Adipocyte (in vitro differentiated cells): Measurements from ENCODE around the gene FBXL2.
"Not testable (repeated sequence)": the region's sequence is repeated elsewhere in the genome, so short reads cannot be mapped to it uniquely, and the experiment has no call there.

Source experiments
- DNase-seq: peaks from one replicate; pipeline ENCODE4 v3.0.0-alpha.2; 2015; ENCODE audit warnings: low read depth
- H3K27me3 ChIP-seq: replicated peaks from 2 replicates; pipeline ENCODE4 v1.7.0; 2013; ENCODE audit warnings: mild to moderate bottlenecking, low read length, moderate library complexity; ENCODE audit not compliant: control insufficient read depth, insufficient read depth
- H3K36me3 ChIP-seq: 2 replicates; pipeline ENCODE4 v1.7.0; 2013; ENCODE audit warnings: low read length, mild to moderate bottlenecking, moderate library complexity; ENCODE audit not compliant: control insufficient read depth, insufficient read depth, severe bottlenecking
- H3K4me1 ChIP-seq: 2 replicates; pipeline ENCODE4 v1.7.0; 2013; ENCODE audit warnings: mild to moderate bottlenecking, low read length, moderate library complexity; ENCODE audit not compliant: control insufficient read depth, insufficient read depth
- H3K4me3 ChIP-seq: 2 replicates; pipeline ENCODE4 v1.7.0; 2013; ENCODE audit warnings: mild to moderate bottlenecking, low read length, moderate library complexity
- H3K9ac ChIP-seq: 2 replicates; pipeline ENCODE4 v1.7.0; 2013; ENCODE audit warnings: mild to moderate bottlenecking, low read length, moderate library complexity
- H3K9me3 ChIP-seq: 2 replicates; pipeline ENCODE4 v1.7.0; 2013; ENCODE audit warnings: mild to moderate bottlenecking, low read length, moderate library complexity; ENCODE audit not compliant: control insufficient read depth

Gene FBXL2

DNA sequence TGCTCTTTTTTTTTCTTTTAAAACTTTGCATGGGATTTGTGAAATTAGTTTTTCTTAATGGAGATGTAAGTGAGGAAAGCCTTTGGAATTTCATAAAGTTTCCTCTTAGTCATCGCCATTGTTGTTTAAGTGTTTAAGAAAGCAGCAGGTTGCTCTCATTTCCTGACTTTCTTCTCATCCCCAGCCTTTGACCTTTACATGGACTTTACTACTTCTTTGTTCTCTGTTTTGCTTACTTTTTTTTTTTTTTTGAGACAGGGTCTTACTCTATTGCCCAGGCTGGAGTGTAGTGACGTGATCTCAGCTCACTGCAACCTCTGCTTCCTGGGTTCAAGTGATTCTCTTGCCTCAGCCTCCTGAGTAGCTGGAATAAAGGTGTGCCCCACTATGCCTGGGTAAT is 38.6 kb downstream of the FBXL2 start:
- no peak overlapping the region for H3K4me3 ChIP-seq
- no peak overlapping the region for H3K9ac ChIP-seq
- no peaks in the 10 kb centered on the region for H3K36me3 ChIP-seq
- DNase-seq = peak; percentile 49
- peaks cover 3% of the 10 kb centered on the region for H3K4me1 ChIP-seq
- peaks cover 5% of the 10 kb centered on the region for H3K9me3 ChIP-seq
- no peaks in the 10 kb centered on the region for H3K27me3 ChIP-seq

DNA sequence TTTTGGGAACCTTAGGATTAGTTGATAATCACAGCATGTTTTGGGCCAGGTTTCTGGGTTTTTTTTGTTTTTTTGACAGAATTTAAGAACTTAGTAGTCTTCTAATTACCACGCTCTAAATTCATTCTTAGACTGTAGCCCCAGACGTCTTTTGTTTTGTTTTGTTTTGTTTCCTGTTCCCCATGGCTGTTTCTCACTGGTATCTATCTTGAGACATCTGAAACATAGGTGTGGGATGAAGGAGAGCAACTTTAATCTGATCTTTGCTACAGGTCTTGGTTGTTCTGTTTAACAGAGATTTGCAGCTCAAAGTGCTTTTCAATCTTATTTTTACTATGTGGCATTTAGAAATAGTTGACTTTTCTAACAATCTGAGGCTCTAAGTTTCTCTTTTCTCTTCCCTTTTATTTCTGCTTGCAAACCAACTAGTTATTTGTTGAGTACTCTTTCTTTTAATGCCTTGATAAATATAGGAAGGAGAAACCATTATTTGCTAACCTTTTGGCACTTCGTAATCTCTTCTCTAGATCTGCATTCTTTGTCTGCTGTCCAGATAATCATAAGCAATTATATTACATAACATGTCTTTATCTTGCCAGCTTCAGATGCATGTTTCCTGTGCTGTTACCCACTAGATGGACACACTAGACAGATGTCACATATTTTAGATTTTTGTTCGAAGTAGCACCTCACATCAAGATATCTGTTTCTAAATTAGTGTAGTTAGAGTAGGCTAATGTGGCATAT is 40.9 kb downstream of the FBXL2 start:
- peak; percentile 12 for DNase-seq
- no peaks in the 10 kb centered on the region for H3K36me3 ChIP-seq
- H3K27me3 ChIP-seq = no peaks in the 10 kb centered on the region
- H3K9ac ChIP-seq = no peak overlapping the region
- H3K4me1 ChIP-seq = peaks cover 3% of the 10 kb centered on the region
- no peak overlapping the region for H3K4me3 ChIP-seq
- H3K9me3 ChIP-seq = no peaks in the 10 kb centered on the region

DNA sequence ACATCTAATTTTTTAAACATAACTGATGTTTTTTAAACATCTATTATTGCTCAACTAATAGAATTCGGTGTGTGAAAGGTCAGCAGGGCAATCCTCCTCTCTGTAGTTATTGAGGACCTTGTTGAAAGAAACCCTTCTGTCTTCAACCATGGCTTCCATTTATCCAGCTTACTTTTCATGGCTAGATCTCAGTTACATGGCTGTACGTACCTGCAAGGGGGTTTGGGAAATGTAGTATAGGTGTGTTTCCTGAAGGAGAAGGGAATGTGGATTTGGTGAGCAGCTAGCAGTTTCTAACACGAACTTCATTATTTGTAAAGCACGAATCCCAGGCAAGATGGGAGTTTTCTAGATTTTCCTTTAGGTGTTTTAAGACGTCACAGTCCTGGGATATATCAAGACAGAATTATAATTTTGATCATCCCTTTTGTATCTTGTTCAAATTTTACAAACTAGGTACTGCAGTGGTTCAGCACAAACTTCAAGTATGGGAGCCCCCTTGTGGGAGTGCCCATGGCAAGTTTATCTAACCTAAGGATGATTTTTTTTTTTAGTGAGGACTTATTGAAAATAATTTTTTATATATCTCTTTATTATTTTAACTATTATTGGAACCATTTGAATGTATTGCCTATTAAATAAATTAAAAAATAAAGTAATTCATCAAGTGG is 41.6 kb downstream of the FBXL2 start:
- Histone ChIP-seq H3K9ac (no peak overlapping the region), H3K4me1 (peaks cover 3% of the 10 kb centered on the region), H3K27me3 (no peaks in the 10 kb centered on the region), H3K36me3 (no peaks in the 10 kb centered on the region), H3K4me3 (no peak overlapping the region), H3K9me3 (no peaks in the 10 kb centered on the region)
- DNase-seq = peak; percentile 25

DNA sequence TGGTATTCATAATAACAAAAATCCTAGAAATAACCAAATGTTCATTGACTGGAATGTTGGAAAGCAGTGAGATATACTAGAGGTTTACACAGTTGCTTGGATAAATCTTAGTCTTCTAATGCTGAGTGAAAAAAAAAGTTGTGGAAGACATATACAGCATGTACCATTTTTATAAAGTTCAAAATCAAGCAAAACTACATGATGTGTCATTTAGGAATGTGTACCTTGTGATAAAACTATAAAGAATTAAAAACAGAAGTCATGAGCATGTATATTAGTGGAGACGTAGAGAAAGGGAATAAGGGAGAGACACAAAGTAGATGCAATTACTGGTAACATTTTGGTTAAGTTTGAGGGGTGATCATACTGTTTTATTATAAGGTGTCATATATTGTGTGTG is 45.2 kb downstream of the FBXL2 start:
- DNase-seq = peak; percentile 35
- Histone ChIP-seq H3K9me3 (no peaks in the 10 kb centered on the region), H3K4me1 (no peaks in the 10 kb centered on the region), H3K27me3 (no peaks in the 10 kb centered on the region), H3K9ac (no peak overlapping the region), H3K36me3 (no peaks in the 10 kb centered on the region), H3K4me3 (no peak overlapping the region)

DNA sequence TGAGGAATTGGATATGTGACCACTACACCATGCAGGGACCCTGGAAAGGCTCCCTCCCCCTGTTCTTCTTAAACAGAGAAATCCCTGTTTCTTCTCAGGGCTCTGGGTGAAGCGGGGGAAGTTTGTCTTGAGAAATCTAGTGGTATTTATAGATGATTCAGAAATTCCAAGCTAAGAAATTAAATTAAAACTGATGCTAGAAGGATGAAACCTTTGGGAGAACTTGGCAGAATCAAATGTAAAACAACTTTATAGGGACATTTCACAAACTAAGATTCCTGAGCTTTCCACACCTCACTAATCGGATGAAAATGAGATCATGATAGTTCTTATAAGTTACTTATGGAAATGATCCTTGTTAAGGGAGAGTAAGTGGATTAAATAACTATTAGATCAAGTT is 54.2 kb downstream of the FBXL2 start:
- Histone ChIP-seq H3K9me3 (peaks cover 10% of the 10 kb centered on the region), H3K27me3 (no peaks in the 10 kb centered on the region), H3K36me3 (no peaks in the 10 kb centered on the region), H3K4me3 (no peak overlapping the region), H3K4me1 (peaks cover 4% of the 10 kb centered on the region), H3K9ac (no peak overlapping the region)
- peak; percentile 90 for DNase-seq

DNA sequence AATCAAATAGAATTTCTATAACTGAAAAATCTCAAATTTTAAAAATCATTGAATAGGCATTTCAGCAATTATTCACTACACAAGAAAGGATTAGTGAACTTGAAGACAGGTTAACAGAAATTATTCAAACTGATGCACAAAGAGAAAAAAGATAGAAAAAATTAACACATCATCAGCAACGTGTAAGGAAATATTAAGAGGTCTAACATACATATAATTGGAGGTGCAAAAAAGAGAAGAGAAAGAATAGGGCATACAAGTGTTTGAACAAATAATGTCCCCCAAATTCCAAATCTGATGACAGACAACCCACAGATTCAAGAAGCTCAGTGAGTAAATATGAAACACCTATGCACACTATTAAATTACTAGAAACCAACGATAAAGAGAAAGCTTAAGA is 57.1 kb downstream of the FBXL2 start:
- H3K36me3 ChIP-seq = no peaks in the 10 kb centered on the region
- peaks cover 4% of the 10 kb centered on the region for H3K4me1 ChIP-seq
- H3K4me3 ChIP-seq = no peak overlapping the region
- peaks cover 10% of the 10 kb centered on the region for H3K9me3 ChIP-seq
- H3K27me3 ChIP-seq = no peaks in the 10 kb centered on the region
- DNase-seq = no peak
- no peak overlapping the region for H3K9ac ChIP-seq

DNA sequence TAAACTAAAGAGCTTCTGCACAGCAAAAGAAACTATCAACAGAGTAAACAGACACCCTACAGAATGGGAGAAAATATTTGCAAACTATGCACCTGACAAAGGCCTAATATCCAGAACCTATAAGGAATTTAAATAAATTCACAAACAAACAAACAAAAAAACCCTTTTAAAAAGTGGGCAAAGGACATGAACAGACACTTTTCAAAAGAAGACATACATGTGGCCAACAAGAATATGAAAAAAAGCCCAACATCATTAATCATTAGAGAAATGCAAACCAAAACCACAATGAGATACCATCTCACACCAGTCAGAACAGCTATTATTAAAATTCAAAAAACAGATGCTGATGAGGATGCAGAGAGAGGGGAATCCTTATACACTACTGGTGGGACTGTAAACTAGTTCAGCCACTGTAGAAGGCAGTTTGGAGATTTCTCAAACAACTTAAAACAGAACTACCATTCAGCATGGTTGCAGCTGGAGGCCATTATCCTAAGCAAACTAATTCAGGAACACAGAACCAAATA is 61.8 kb downstream of the FBXL2 start:
- not testable (repeated sequence) for DNase-seq, H3K4me1 ChIP-seq, H3K27me3 ChIP-seq, H3K9me3 ChIP-seq, H3K4me3 ChIP-seq, H3K36me3 ChIP-seq, H3K9ac ChIP-seq

DNA sequence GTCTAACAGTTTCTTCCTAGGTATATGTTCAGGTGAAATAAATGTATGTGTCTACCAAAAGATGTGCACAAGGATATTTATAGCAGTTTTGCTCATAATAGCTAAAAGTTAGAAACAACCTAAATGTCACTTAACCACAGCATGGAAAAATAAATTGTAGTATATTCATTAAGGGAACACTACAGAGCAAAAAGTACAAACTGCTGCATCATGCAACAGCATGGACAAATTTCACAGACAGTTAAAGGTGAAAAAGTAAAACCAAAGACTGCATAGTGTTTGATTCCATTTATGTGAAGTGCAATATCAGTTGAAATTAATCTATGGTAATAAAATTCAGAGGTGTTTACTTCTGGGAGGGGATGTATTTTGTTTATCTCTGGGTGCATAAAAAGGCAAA is 62.5 kb downstream of the FBXL2 start:
- Histone ChIP-seq H3K27me3 (no peaks in the 10 kb centered on the region), H3K9ac (no peak overlapping the region), H3K4me1 (no peaks in the 10 kb centered on the region), H3K36me3 (no peaks in the 10 kb centered on the region), H3K4me3 (no peak overlapping the region), H3K9me3 (no peaks in the 10 kb centered on the region)
- no peak for DNase-seq

DNA sequence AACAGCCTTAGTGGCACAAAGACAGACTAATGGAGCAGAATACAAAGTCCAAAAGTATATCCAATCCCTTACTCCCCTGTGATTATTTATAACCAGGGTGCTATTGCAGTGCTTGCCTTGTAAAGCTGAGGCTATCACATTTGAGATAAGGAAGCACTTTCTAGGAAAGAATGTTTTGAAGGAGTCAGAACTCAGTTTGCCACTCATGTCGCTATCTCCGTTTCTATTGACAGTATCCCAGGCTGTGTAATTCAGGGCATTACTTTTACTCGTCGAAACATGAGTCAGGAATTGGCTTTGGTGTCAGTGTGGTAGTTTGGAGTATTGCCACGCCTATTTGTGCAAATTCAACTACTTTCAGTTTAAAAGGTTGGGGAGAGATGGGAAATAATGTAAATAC is 78.4 kb downstream of the FBXL2 start:
- H3K36me3 ChIP-seq = no peaks in the 10 kb centered on the region
- no peaks in the 10 kb centered on the region for H3K9me3 ChIP-seq
- no peaks in the 10 kb centered on the region for H3K27me3 ChIP-seq
- peak overlapping the region; percentile 36 for H3K9ac ChIP-seq
- no peak for DNase-seq
- H3K4me3 ChIP-seq = peak overlapping the region; percentile 68
- H3K4me1 ChIP-seq = peaks cover 15% of the 10 kb centered on the region

DNA sequence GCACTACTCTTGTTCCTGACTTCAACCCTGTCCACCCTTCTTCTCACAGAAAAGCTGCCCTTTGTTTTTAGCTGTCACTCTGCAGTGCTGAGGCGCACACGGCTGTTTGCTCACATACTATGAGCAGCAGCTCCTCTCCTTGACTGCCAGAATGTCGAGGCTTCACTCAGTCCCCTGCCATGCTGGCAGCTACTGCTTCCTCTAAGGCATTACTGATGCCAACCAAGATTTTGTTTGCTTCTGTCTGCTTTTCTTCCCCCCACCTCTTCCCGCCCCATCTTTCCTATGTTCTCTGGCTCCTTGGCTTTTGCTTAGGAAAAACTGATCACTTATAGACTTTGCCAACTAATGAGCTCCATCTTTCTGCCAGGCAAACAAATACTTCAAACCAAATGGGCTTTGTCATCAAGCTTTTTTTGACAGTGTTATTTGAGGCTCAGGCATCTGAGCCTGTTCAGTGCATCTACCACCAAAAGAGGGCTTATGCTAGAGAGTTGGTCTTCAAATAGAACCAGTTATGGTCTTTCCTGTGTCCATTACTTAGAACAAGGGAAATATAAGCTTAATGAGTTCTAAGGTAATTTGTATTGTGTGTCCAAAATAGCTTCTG is 81.0 kb downstream of the FBXL2 start:
- H3K36me3 ChIP-seq = no peaks in the 10 kb centered on the region
- H3K27me3 ChIP-seq = no peaks in the 10 kb centered on the region
- H3K9me3 ChIP-seq = no peaks in the 10 kb centered on the region
- H3K9ac ChIP-seq = no peak overlapping the region
- no peak overlapping the region for H3K4me3 ChIP-seq
- peaks cover 15% of the 10 kb centered on the region for H3K4me1 ChIP-seq
- DNase-seq = no peak

DNA sequence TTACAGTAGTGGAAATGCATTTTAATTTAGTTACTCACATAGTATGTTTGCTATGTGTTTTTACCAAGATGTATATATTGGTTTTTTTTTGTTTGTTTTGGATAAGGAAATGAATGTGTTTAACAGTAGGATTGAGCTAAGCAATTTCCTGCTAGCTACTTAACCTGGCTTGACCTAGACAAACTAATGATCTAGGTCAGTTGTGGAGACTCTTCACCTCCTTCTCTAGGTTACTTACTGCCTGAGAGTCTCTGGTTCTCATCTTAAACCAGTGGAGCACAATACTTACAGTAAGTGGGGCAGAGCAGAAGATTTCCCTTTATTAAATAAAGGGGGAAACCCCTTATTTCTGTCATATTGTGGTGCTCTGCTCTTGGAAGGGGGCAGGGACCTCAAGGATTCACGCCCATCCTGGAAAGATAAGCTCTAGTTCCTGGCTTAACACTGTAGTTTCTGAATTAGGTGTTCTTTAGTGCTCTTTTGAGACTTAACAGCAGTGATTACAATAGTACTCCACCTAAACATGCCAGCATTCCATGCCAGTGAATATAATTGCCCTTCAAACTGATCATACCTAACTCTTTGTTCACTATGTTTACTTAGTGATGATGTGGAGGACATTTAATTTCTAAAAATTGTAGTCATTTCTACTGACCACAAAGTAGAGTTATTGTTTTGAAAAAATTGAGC is 83.0 kb downstream of the FBXL2 start:
- no peak overlapping the region for H3K9ac ChIP-seq
- peak; percentile 84 for DNase-seq
- no peaks in the 10 kb centered on the region for H3K9me3 ChIP-seq
- H3K4me3 ChIP-seq = no peak overlapping the region
- no peaks in the 10 kb centered on the region for H3K36me3 ChIP-seq
- no peaks in the 10 kb centered on the region for H3K27me3 ChIP-seq
- H3K4me1 ChIP-seq = peaks cover 15% of the 10 kb centered on the region
